ENCODE data around the gene NUP93.

The NUP93 gene

GRCh38 chr16:56894331-56894917 lies 164.5 kb downstream of the NUP93 start:
- DNase-seq (ENCODE audit: low read depth in 2 of 2): no peak

- no peak for DNase-seq (ENCODE audit: low read depth in 2 of 2)
Measured at GRCh38 chr16:56895813-56896212, 165.9 kb downstream of the NUP93 start.

DNA sequence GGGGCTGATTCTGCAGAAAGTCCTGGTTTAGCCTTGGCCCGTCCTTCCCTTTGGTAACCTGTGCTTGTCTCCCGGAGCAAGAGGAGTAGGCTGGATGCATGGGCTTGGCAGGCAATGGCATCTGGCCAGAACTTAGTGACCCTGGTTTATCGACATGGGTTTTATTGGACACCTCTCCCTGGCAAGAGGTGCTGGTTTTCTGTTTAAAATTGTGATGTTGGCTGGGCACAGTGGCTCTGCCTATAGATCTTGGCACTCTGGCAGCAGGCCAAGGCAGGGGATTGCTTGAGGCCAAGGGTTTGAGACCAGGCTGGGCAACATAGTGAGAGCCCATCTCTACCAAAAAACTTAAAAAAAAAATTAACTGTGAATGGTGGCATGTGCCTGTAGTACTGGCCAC lies 166.3 kb downstream of the NUP93 start:
- no peak for DNase-seq (ENCODE audit: low read depth in 2 of 2)

DNA sequence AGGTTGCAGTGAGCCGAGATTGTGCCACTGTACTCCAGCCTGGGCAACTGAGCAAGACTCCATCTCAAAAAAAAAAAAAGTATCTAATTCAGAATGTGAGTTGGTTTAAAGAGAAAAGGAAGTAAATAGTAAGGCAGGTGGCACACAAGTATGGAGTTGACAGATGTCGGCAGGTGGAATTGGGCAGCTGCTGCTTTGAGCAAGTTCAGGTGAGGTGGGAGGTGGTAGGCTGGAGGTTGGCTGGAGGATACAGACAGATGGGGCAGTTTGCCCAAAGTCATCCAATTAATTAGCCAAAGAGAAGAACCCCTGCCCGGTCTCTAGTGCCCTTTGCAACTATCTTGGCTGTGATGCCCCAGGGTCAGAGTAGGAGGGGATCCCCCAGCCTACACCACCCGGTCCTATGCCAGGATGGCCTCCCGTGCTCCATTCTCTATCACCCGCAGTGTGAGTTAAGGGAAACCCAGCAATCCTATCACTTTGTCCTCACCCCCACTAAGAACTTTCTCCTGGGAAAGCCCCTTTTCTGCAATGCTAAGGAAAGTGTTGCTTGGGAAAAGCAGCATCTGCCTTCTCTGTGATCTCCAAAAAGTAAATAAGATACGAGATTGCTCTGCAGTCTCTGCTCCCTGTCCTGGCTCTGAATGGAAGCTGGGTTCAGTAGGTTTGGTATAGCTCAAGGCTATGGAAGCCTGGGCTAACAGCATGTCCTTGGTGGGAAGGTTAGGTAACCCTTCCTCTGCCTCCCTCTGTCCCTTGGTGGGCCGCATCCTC lies 167.3 kb downstream of the NUP93 start:
- DNase-seq (ENCODE audit: low read depth in 2 of 2): no peak

DNA sequence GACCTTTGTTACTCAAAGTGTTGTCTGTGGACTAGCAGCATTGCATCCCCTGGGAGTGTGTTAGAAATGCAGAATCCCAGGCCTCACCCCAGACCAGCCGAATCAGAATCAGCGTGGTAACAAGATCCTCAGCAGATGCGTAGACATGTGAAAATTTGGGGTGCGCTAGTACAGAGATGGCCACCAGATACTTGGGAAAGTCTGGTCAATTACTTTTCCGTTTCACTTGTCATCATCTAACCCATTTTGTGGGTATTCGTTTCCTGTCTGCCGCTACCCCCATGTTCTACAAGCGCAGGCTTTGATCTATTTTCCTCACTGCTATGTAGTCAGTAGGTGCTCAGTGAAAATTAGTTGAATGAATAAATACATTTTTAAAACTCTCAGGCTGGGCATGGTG lies 168.9 kb downstream of the NUP93 start:
- DNase-seq (ENCODE audit: low read depth in 2 of 2): no peak

Measured in stimulated activated CD4-positive, alpha-beta T cell treated with anti-CD3 and anti-CD28 coated beads, Interleukin-4, amount 100 ng/mL, for 48 hours (primary cell).